Prostate gland (tissue), 2 donors: ENCODE data around the gene ENTPD3.

Experiments used
- POLR2A ChIP-seq: fragments of 450-650 bp; IDR thresholded peaks from one replicate; pipeline ENCODE4 v1.6.1; 2016; ENCODE audit warnings: antibody characterized with exemption, mild to moderate bottlenecking
- TF ChIP-seq, protein P1 (sequence below), 4 experiments: fragments of 200-600 bp in 2 of 4; fragments of 450-650 bp in 2 of 4; sonication (generic) in 2 of 4; IDR thresholded peaks; 1 replicate in 3 of 4; 2 replicates in 1 of 4; pipeline ENCODE4 v1.5.1; 2016 to 2019; ENCODE audit warnings: antibody characterized with exemption in 4 of 4, mild to moderate bottlenecking in 2 of 4, moderate library complexity in 2 of 4

DNA sequence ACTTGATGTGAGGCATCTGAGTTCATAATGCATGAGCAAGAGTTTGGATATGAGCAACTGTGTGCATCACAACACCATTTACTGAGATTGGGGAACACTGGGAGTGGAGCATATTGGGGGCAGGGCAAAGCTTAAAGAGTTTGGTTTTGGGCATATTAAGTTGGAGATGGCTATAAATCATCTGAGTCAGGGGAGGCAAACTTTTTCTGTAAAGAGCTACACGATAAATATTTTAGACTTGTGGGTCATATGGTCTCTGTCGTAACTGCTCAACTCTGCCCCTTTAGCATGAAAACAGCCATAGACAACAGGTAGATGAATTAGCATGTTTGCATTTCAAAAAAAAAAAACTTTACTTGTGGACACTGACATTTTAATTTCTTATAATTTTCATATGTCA lies 20.0 kb downstream of the ENTPD3 start:
- TF ChIP-seq POLR2A = no peak
- TF ChIP-seq, protein P1, sequence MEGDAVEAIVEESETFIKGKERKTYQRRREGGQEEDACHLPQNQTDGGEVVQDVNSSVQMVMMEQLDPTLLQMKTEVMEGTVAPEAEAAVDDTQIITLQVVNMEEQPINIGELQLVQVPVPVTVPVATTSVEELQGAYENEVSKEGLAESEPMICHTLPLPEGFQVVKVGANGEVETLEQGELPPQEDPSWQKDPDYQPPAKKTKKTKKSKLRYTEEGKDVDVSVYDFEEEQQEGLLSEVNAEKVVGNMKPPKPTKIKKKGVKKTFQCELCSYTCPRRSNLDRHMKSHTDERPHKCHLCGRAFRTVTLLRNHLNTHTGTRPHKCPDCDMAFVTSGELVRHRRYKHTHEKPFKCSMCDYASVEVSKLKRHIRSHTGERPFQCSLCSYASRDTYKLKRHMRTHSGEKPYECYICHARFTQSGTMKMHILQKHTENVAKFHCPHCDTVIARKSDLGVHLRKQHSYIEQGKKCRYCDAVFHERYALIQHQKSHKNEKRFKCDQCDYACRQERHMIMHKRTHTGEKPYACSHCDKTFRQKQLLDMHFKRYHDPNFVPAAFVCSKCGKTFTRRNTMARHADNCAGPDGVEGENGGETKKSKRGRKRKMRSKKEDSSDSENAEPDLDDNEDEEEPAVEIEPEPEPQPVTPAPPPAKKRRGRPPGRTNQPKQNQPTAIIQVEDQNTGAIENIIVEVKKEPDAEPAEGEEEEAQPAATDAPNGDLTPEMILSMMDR (IDR thresholded peaks at IDR 0.05) = no peak
